ENCODE data around the gene ART4. TPM values are rescaled to one million over a fixed set of nuclear protein-coding genes. Genes with fewer than 3 reads are reported as not detected.

The ART4 gene
- total RNA-seq, result not detected

- DNase-seq, result no peak
Observed at GRCh38 chr12:14843425-14843887, at the start of gene ART4. ART4 (minus strand) TSS chr12:14843526; CDS start chr12:14843113, 413 bp downstream.

- DNase-seq, result no peak
Observed at GRCh38 chr12:14892726-14893505, 49.6 kb upstream of the ART4 start.

GRCh38 chr12:14890701-14891100, 47.4 kb upstream of the ART4 start:
- DNase-seq, result no peak

- no peak for DNase-seq
Observed at GRCh38 chr12:14886271-14886670, 42.9 kb upstream of the ART4 start.

- no peak for DNase-seq
Observed at GRCh38 chr12:14885718-14886221, 42.4 kb upstream of the ART4 start, which contains the start of gene MGP. MGP (minus strand) TSS chr12:14885854; CDS start chr12:14885791, 63 bp downstream.

- DNase-seq, result peak; percentile 76
Observed at GRCh38 chr12:14884458-14884878, 41.1 kb upstream of the ART4 start.

- DNase-seq, result no peak
Observed at GRCh38 chr12:14883686-14884085, 40.4 kb upstream of the ART4 start.

- no peak for DNase-seq
Observed at GRCh38 chr12:14880890-14881453, 37.6 kb upstream of the ART4 start.

- no peak for DNase-seq
Observed at GRCh38 chr12:14879222-14879933, 36.1 kb upstream of the ART4 start.

GRCh38 chr12:14878488-14878887, 35.2 kb upstream of the ART4 start:
- no peak for DNase-seq

GRCh38 chr12:14876833-14877232, 33.5 kb upstream of the ART4 start:
- DNase-seq, result no peak

GRCh38 chr12:14874882-14875281, 31.6 kb upstream of the ART4 start:
- DNase-seq, result no peak

GRCh38 chr12:14873440-14874185, 30.3 kb upstream of the ART4 start:
- DNase-seq, result no peak

GRCh38 chr12:14871886-14872285, 28.6 kb upstream of the ART4 start:
- no peak for DNase-seq

GRCh38 chr12:14871247-14871646, 27.9 kb upstream of the ART4 start:
- no peak for DNase-seq

GRCh38 chr12:14868916-14869506, 25.7 kb upstream of the ART4 start:
- DNase-seq, result no peak

- DNase-seq, result no peak
Observed at GRCh38 chr12:14860490-14860889, 17.2 kb upstream of the ART4 start.

GRCh38 chr12:14858513-14858912, 15.2 kb upstream of the ART4 start:
- no peak for DNase-seq

GRCh38 chr12:14854586-14855183, 11.4 kb upstream of the ART4 start:
- no peak for DNase-seq

GRCh38 chr12:14853961-14854360, 10.6 kb upstream of the ART4 start:
- DNase-seq, result no peak

GRCh38 chr12:14852880-14853279, 9.6 kb upstream of the ART4 start:
- no peak for DNase-seq
